Panc1 (cell line): ENCODE results near the gene MRPL39. TPM values are rescaled to one million over a fixed set of nuclear protein-coding genes. Genes with fewer than 3 reads are reported as not detected.

ENCODE experiments used
- ATAC-seq: fragments of 200-7000 bp; cut with Tn5 transposase; 2 replicates; pipeline ENCODE4 v1.9.1; 2020; ENCODE audit warnings: mild to moderate bottlenecking, moderate library complexity
- BruUV-seq: library from RNA; stranded (reverse); fragments of 400-500 nt; replicated peaks from 2 replicates; lab custom pipeline; 2021; lab: Mats Ljungman, UMichigan
- CTCF ChIA-PET: fragments of 300-600 bp; sonication (Branson Sonifier 250); formaldehyde crosslinking; loops from one replicate; lab custom pipeline; 2022; ENCODE audit warnings: antibody characterized with exemption; lab: Charles Lee
- POLR2A ChIA-PET: fragments of 300-600 bp; sonication (Branson Sonifier 250); formaldehyde crosslinking; loops from one replicate; lab custom pipeline; 2022; ENCODE audit warnings: antibody characterized with exemption; lab: Charles Lee
- DNase-seq: peaks from one replicate; pipeline ENCODE4 v3.0.0-alpha.2; 2010; ENCODE audit warnings: low read depth, low spot score
- H3K27ac ChIP-seq: 2 replicates; pipeline ENCODE4 v1.5.1; 2011; ENCODE audit warnings: mild to moderate bottlenecking, low read length, inconsistent platforms
- H3K27me3 ChIP-seq: fragments of 200-500 bp; sonication (Bioruptor generic); 2 replicates; pipeline ENCODE4 v1.6.0; 2014; ENCODE audit warnings: low read length, inconsistent platforms; ENCODE audit not compliant: control insufficient read depth, insufficient read depth
- H3K36me3 ChIP-seq: fragments of 200-500 bp; sonication (Bioruptor generic); 2 replicates; pipeline ENCODE4 v1.5.1; 2014; ENCODE audit warnings: inconsistent platforms, mild to moderate bottlenecking, low read length, moderate library complexity; ENCODE audit not compliant: control insufficient read depth, insufficient read depth
- H3K4me1 ChIP-seq: 2 replicates; pipeline ENCODE4 v1.5.1; 2011; ENCODE audit warnings: inconsistent platforms, mild to moderate bottlenecking, low read length, moderate library complexity; ENCODE audit not compliant: control insufficient read depth, insufficient read depth
- H3K4me3 ChIP-seq, 2 experiments: 2 replicates each; pipeline ENCODE4 v1.5.1; 2011 to 2012; ENCODE audit warnings: low read depth in 2 of 2, low read length in 2 of 2, mild to moderate bottlenecking in 2 of 2, inconsistent platforms in 1 of 2, moderate library complexity in 1 of 2
- H3K9me3 ChIP-seq: fragments of 200-500 bp; sonication (Bioruptor generic); 2 replicates; pipeline ENCODE4 v1.5.1; 2014; ENCODE audit warnings: low read depth, mild to moderate bottlenecking, inconsistent platforms, low read length, moderate library complexity; ENCODE audit not compliant: control insufficient read depth, insufficient read depth
- POLR2AphosphoS5 ChIP-seq: IDR thresholded peaks from 2 replicates; pipeline ENCODE4 v1.6.1; 2012; ENCODE audit warnings: mild to moderate bottlenecking, low read depth, low read length, moderate library complexity
- SIN3A ChIP-seq: IDR thresholded peaks from 2 replicates; pipeline ENCODE4 v1.6.1; 2012; ENCODE audit warnings: low read depth, mild to moderate bottlenecking, low read length, moderate library complexity, borderline replicate concordance; ENCODE audit not compliant: insufficient read depth
- TCF7L2 ChIP-seq: IDR thresholded peaks from 2 replicates; pipeline ENCODE4 v1.6.1; 2011; ENCODE audit warnings: mild to moderate bottlenecking, low read depth, low read length, inconsistent platforms
- in situ Hi-C: cut with HindIII; loops from 2 replicates; pipeline ENCODE4 v1.10.0; 2016; ENCODE audit warnings: low sequenced_read_pairs, low pct_unique_long_range_greater_than_20kb
- intact Hi-C: fragments of 100-400 bp; cut with micrococcal nuclease; formaldehyde crosslinking; loops from one replicate; pipeline ENCODE4 v1.10.0; 2022; ENCODE audit not compliant: unreplicated experiment
- total RNA-seq: library from RNA; stranded (reverse); gene quantifications from one replicate; pipeline ENCODE4 v1.2.1, GENCODE V29; 2021; ENCODE audit not compliant: unreplicated experiment
- TF ChIP-seq, protein P1 (sequence below), 2 experiments: IDR thresholded peaks; 2 replicates each; pipeline ENCODE4 v1.6.1; 2011 to 2012; ENCODE audit warnings: low read depth in 2 of 2, control low read depth in 1 of 2, low read length in 1 of 2, mild to moderate bottlenecking in 1 of 2, moderate library complexity in 1 of 2; ENCODE audit not compliant: insufficient read depth in 1 of 2
- TF ChIP-seq, protein P2 (sequence below): fragments of 450-650 bp; IDR thresholded peaks from 2 replicates; pipeline ENCODE4 v1.5.1; 2017; ENCODE audit warnings: mild to moderate bottlenecking

The MRPL39 gene
- total RNA-seq, 1 experiment from 2014 or later = 24.7 TPM

- ChIA-PET CTCF (no interaction called here), POLR2A (no interaction called here)
- intact Hi-C loops = no loop called here
- ATAC-seq (no peak), DNase-seq (no peak)
- no peaks in the 10 kb centered on the region for H3K27me3 ChIP-seq
- no peaks in the 10 kb centered on the region for H3K36me3 ChIP-seq
- H3K4me3 ChIP-seq = no peak overlapping the region
- TF ChIP-seq TCF7L2 = no peak
- TF ChIP-seq, protein P1, sequence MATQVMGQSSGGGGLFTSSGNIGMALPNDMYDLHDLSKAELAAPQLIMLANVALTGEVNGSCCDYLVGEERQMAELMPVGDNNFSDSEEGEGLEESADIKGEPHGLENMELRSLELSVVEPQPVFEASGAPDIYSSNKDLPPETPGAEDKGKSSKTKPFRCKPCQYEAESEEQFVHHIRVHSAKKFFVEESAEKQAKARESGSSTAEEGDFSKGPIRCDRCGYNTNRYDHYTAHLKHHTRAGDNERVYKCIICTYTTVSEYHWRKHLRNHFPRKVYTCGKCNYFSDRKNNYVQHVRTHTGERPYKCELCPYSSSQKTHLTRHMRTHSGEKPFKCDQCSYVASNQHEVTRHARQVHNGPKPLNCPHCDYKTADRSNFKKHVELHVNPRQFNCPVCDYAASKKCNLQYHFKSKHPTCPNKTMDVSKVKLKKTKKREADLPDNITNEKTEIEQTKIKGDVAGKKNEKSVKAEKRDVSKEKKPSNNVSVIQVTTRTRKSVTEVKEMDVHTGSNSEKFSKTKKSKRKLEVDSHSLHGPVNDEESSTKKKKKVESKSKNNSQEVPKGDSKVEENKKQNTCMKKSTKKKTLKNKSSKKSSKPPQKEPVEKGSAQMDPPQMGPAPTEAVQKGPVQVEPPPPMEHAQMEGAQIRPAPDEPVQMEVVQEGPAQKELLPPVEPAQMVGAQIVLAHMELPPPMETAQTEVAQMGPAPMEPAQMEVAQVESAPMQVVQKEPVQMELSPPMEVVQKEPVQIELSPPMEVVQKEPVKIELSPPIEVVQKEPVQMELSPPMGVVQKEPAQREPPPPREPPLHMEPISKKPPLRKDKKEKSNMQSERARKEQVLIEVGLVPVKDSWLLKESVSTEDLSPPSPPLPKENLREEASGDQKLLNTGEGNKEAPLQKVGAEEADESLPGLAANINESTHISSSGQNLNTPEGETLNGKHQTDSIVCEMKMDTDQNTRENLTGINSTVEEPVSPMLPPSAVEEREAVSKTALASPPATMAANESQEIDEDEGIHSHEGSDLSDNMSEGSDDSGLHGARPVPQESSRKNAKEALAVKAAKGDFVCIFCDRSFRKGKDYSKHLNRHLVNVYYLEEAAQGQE (IDR thresholded peaks at IDR 0.05; ENCODE audit: insufficient read depth in 1 of 2, low read depth in 2 of 2, low read length in 1 of 2) = no peak
- TF ChIP-seq SIN3A = no peak
- no peak for TF ChIP-seq POLR2AphosphoS5
- TF ChIP-seq, protein P2, sequence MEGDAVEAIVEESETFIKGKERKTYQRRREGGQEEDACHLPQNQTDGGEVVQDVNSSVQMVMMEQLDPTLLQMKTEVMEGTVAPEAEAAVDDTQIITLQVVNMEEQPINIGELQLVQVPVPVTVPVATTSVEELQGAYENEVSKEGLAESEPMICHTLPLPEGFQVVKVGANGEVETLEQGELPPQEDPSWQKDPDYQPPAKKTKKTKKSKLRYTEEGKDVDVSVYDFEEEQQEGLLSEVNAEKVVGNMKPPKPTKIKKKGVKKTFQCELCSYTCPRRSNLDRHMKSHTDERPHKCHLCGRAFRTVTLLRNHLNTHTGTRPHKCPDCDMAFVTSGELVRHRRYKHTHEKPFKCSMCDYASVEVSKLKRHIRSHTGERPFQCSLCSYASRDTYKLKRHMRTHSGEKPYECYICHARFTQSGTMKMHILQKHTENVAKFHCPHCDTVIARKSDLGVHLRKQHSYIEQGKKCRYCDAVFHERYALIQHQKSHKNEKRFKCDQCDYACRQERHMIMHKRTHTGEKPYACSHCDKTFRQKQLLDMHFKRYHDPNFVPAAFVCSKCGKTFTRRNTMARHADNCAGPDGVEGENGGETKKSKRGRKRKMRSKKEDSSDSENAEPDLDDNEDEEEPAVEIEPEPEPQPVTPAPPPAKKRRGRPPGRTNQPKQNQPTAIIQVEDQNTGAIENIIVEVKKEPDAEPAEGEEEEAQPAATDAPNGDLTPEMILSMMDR = no peak
- no peaks in the 10 kb centered on the region for H3K4me1 ChIP-seq
- H3K9me3 ChIP-seq = no peaks in the 10 kb centered on the region
- in situ Hi-C loops = no loop called here
- no peak overlapping the region for H3K27ac ChIP-seq
- no TSS peak for BruUV-seq
Observed at GRCh38 chr21:25550352-25551120, 56.7 kb downstream of the MRPL39 start.

GRCh38 chr21:25541042-25541441, 66.2 kb downstream of the MRPL39 start:
- in situ Hi-C loops (no loop called here), intact Hi-C loops (no loop called here)
- Histone ChIP-seq H3K36me3 (no peaks in the 10 kb centered on the region), H3K27ac (no peak overlapping the region), H3K9me3 (no peaks in the 10 kb centered on the region), H3K4me3 (no peak overlapping the region), H3K27me3 (no peaks in the 10 kb centered on the region), H3K4me1 (no peaks in the 10 kb centered on the region)
- TF ChIP-seq, protein P2 = no peak
- no peak for TF ChIP-seq POLR2AphosphoS5
- TF ChIP-seq TCF7L2 = no peak
- TF ChIP-seq SIN3A = no peak
- TF ChIP-seq, protein P1 (IDR thresholded peaks at IDR 0.05; ENCODE audit: insufficient read depth in 1 of 2, low read depth in 2 of 2, low read length in 1 of 2) = no peak
- DNase-seq (no peak), ATAC-seq (no peak)
- CTCF ChIA-PET = no interaction called here
- no TSS peak for BruUV-seq
- POLR2A ChIA-PET = no interaction called here
